GM12873 (cell line): Measurements from ENCODE around the gene XRRA1.

ENCODE experiments used
- TF ChIP-seq, protein P1 (sequence below): IDR thresholded peaks from 2 replicates; pipeline ENCODE4 v1.5.1; 2012; ENCODE audit warnings: low read depth, mild to moderate bottlenecking, moderate library complexity, low read length, control low read depth; ENCODE audit not compliant: insufficient read depth; ENCODE audit errors: missing control alignments

Gene XRRA1

DNA sequence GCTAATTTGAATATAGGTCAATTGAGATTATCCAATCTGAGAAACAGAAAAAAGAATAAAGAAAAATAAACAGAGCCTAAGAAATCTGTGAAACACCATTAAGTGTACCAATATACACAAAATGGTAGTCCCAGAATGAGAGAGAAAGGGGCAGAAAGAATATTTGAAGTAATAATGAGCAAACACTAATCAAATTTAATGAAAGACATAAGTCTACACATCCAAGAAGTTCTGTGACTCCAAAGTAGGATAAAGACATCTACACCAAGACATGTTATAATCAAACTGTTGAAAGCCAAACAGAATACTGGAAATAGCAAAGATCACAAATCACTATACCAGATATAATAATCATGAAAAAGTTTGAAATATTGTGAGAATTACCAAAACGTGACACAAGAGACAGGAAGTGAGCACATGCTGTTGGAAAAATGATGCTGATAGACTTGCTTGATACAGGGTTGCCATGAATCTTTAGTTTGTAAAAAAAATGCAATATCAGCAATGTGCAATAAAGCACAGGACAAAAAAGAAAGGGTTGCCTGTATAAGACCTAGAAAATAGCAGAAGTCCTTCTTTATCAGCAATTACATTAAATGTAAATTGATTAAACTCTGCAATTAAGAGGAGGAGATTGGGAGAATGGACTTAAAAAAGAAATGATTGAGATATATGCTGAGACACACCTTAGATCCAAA lies 124.5 kb downstream of the XRRA1 start:
- TF ChIP-seq, protein P1, sequence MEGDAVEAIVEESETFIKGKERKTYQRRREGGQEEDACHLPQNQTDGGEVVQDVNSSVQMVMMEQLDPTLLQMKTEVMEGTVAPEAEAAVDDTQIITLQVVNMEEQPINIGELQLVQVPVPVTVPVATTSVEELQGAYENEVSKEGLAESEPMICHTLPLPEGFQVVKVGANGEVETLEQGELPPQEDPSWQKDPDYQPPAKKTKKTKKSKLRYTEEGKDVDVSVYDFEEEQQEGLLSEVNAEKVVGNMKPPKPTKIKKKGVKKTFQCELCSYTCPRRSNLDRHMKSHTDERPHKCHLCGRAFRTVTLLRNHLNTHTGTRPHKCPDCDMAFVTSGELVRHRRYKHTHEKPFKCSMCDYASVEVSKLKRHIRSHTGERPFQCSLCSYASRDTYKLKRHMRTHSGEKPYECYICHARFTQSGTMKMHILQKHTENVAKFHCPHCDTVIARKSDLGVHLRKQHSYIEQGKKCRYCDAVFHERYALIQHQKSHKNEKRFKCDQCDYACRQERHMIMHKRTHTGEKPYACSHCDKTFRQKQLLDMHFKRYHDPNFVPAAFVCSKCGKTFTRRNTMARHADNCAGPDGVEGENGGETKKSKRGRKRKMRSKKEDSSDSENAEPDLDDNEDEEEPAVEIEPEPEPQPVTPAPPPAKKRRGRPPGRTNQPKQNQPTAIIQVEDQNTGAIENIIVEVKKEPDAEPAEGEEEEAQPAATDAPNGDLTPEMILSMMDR: no peak

DNA sequence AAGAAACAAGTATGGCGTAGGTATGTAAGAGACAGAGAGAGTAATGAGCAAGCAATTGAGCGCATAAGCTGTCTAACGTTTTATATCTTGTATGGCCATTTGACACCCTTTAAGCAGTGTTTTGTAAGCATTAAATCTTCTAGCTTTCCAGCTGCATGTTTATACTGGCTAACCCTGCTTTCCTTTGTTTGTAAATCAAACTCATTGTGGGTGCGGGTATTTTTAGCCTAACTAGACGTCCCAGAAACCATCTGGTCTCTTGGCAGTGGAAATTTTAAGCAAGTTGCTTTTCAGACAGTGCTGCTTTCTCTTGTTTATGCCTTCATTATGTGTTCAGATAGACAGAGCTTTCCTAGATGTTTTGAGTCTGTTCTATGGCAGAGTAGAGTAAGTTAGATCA lies 126.7 kb downstream of the XRRA1 start:
- TF ChIP-seq, protein P1: no peak

DNA sequence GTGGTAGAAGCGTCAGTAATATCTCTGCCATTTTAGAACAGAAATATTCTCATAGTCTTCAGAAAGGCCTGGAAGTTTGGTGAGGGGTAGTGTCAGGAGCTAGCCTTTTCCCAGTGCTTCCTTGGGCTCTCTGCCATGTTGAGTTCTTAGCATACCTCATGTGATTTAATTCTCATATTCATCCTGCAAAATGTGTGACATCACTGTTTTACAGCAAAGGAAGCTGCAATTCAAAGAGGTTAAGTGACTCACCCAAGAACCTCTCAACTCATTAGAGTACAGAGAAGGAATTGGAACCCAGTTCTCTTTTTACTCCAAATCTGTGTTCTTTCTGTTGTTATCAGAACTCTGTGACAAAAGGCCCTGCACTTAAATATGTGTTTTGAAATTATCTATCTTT lies 128.1 kb downstream of the XRRA1 start:
- TF ChIP-seq, protein P1: no peak

GRCh38 chr11:74819400-74819799 lies 129.5 kb downstream of the XRRA1 start:
- TF ChIP-seq, protein P1: no peak

DNA sequence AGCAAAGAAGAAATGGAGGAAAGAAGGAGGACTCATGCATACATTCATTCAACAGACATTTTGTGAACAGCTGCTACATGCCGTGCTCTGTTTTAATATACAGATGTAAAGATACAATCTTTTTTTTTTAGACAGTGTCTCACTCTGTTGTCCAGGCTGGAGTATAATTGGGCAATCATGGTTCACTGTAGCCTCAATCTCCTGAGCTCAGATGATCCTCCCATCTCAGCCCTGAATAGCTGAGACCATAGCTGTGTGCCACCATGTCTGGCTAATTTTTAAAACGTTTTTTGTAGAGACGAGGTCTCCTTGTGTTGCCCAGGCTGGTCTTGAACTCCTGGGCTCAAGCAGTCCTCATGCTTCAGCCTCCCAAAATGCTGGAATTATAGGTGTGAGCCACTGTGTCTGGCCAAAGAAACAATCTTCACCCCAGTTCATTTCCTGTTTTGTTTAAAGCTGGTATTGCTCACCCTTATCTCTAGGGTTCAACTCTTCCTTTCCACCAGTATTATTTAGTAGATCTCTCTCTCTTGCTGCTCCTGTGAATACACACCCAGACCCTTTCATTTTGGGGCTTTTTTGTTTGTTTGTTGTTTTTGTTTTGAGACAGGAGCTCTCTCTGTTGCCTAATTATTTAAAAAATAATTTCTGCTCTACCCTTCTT lies 130.5 kb downstream of the XRRA1 start:
- TF ChIP-seq, protein P1: no peak

DNA sequence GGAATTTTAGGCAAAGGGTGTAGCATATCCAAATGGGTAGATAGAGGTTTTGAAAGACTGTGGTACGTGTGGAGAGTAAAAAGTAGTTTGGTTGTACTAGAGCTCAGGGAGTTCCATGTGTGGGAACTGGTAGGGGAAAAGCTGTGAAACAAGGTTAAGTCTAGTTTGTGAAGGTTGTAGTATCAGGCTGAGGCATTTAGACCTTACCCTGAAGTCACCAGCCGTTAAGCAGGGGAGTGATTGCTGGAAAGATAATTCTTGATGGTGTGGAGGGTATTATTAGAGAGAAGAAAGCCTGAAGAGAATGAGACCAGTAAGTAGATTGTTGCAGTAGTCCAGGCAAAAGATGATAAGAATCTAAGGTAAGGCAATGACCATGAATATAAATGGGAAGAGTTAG lies 132.2 kb downstream of the XRRA1 start:
- TF ChIP-seq, protein P1: no peak

GRCh38 chr11:74815966-74816365 lies 132.9 kb downstream of the XRRA1 start:
- TF ChIP-seq, protein P1: no peak
